ENCODE measurements around the gene FCAR.
"Not testable (repeated sequence)": the region's sequence is repeated elsewhere in the genome, so short reads cannot be mapped to it uniquely, and the experiment has no call there.

The FCAR gene

GRCh38 chr19:54894106-54894505 lies 20.1 kb downstream of the FCAR start:
- not testable (repeated sequence) for DNase-seq (ENCODE audit: low read depth)

- DNase-seq (ENCODE audit: low read depth): no peak
Observed at GRCh38 chr19:54896036-54896435, 22.0 kb downstream of the FCAR start.

GRCh38 chr19:54898685-54899084 lies 24.6 kb downstream of the FCAR start:
- DNase-seq (ENCODE audit: low read depth): not testable (repeated sequence)

- DNase-seq (ENCODE audit: low read depth): not testable (repeated sequence)
Observed at GRCh38 chr19:54899646-54900045, 25.6 kb downstream of the FCAR start.

- DNase-seq (ENCODE audit: low read depth): not testable (repeated sequence)
Observed at GRCh38 chr19:54901153-54901552, 27.1 kb downstream of the FCAR start.

GRCh38 chr19:54902061-54902460 lies 28.0 kb downstream of the FCAR start:
- no peak for DNase-seq (ENCODE audit: low read depth)

GRCh38 chr19:54903303-54903702 lies 29.3 kb downstream of the FCAR start:
- DNase-seq (ENCODE audit: low read depth): no peak

- not testable (repeated sequence) for DNase-seq (ENCODE audit: low read depth)
Observed at GRCh38 chr19:54904261-54904660, 30.2 kb downstream of the FCAR start.

- DNase-seq (ENCODE audit: low read depth): no peak
Observed at GRCh38 chr19:54905421-54905802, 31.4 kb downstream of the FCAR start.

- no peak for DNase-seq (ENCODE audit: low read depth)
Observed at GRCh38 chr19:54905803-54906511, 31.9 kb downstream of the FCAR start, which contains the start of gene NCR1. Gene NCR1, plus strand, starts transcription at chr19:54906148. Its CDS starts 40 bp downstream, at chr19:54906188.

GRCh38 chr19:54906819-54907218 lies 32.8 kb downstream of the FCAR start:
- DNase-seq (ENCODE audit: low read depth): no peak

GRCh38 chr19:54907899-54908298 lies 33.9 kb downstream of the FCAR start:
- DNase-seq (ENCODE audit: low read depth): not testable (repeated sequence)

GRCh38 chr19:54916822-54917221 lies 42.8 kb downstream of the FCAR start:
- no peak for DNase-seq (ENCODE audit: low read depth)

GRCh38 chr19:54918499-54918898 lies 44.5 kb downstream of the FCAR start:
- DNase-seq (ENCODE audit: low read depth): no peak

- DNase-seq (ENCODE audit: low read depth): not testable (repeated sequence)
Observed at GRCh38 chr19:54919646-54920563, 45.9 kb downstream of the FCAR start.

GRCh38 chr19:54921082-54921481 lies 47.0 kb downstream of the FCAR start:
- DNase-seq (ENCODE audit: low read depth): no peak

GRCh38 chr19:54923276-54923675 lies 49.2 kb downstream of the FCAR start:
- no peak for DNase-seq (ENCODE audit: low read depth)

GRCh38 chr19:54928299-54928698 lies 54.3 kb downstream of the FCAR start:
- DNase-seq (ENCODE audit: low read depth): no peak

- no peak for DNase-seq (ENCODE audit: low read depth)
Observed at GRCh38 chr19:54937926-54938325, 63.9 kb downstream of the FCAR start.

GRCh38 chr19:54938906-54939305 lies 64.9 kb downstream of the FCAR start:
- no peak for DNase-seq (ENCODE audit: low read depth)

GRCh38 chr19:54939538-54939937 lies 65.5 kb downstream of the FCAR start:
- DNase-seq (ENCODE audit: low read depth): not testable (repeated sequence)

Data from HS-27A (cell line).